ENCODE results near the gene MASP1.

Gene MASP1

DNA sequence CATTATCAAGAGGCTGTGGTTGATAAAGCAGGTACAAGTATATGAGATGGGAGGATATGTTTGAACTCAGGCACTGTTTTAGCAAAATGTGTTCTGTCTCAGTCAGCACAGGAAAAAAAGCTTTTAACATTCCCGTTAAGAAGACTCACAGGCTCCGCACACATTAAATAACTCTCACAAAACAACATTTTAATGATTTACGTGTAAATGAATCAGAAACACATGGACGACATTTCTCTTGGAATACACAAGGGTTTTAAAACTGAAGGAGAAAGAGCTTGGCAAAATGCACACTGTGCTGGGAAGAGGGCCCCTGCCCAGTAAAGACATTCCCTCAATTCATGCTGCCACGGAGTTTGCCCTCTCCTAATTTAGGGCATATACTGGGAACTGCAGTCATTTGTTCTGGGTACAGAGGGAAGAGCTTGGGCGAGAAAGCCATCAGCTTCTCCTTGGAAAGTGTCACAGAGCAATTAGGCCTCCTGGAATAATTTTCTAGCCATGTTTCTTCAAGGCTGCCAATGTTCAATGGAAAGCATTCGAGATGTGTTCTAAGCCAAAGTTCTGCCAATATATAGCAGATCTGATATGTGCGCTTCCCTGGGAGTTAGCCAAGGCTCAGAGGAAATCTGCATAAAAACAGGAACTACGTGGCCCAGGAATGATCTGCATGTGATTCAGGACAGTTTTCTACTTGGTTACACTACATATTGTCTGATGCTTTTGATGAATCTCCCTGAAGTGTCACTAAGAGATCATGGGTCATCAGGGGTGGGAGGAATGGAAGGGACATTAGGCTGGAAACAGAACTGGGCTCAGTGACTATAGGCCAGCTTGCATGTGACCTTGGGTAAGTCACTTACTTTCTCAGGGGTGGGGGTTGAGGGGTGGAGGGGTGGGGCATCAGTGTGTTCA is 2.2 kb upstream of the MASP1 start:
- no peak for DNase-seq (ENCODE audit: low read depth in 2 of 2)

DNA sequence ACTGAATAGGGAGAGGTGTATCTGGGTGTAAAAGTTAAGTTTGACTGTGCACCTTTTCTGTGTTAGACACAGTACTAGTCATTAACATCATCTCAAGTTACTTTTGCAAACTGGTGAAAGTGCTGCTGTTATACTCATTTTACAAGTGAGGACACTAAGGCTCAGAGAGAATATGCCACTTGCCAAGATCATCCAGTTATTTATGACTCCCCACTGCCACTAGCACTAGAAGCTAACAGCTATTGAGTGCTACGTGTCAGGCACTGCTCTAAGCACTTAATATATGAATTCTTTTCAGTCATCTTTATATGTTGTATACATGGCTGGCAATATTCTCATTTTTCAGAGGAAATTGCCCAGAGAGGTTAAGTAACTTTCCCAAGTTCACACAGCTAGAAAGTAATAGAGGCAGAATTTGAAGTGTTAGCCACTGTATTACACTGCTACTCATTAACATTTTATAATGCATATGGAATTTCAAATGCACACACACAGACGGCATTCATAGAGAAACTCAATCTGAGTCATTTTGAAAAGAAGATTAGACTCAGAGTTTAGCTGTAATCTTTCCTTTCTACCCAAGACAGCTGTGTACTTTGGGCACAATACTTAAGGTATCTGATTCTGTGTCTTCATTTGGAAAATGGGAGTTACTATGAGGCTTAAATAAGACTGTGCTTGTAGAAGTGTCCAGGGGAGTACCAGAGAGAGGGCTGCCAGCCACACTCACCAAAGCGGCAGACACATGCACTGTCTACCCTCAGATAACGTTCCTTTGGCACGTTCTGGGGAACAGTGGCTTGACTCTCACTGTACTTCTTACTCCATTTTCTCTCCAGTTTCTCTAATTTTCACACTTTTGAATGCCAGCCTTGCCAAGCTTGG is 1.3 kb upstream of the MASP1 start:
- no peak for DNase-seq (ENCODE audit: low read depth in 2 of 2)

GRCh38 chr3:187292181-187292580 is 644 bp upstream of the MASP1 start:
- no peak for DNase-seq (ENCODE audit: low read depth in 2 of 2)

DNA sequence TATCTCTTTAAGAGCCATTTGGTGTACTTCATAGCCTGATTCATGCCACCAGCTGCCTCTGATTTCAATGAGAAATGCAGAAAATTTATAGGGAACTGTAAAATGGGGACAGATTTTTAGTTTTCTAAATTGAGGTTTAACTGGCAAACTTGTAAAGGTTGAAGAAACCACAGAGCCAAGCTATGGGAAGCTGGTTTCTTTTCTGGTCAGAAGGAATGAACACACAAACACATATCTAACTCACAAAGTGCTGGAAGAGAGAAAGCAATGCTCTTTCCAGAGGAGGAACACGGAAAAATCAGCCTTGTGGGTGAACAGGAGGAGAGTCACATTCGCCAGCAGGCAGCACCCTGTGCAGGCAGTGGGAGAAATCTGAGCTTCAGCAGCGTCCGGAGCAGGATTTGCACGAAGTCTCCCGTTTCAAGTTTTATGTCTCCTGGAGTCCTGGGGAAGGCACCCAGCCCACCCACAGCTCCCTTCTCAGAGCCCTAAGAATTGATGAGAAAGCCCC is 481 bp downstream of the MASP1 start:
- DNase-seq (ENCODE audit: low read depth in 2 of 2), result no peak

GRCh38 chr3:187290503-187290902 is 1.0 kb downstream of the MASP1 start:
- DNase-seq (ENCODE audit: low read depth in 2 of 2), result no peak

DNA sequence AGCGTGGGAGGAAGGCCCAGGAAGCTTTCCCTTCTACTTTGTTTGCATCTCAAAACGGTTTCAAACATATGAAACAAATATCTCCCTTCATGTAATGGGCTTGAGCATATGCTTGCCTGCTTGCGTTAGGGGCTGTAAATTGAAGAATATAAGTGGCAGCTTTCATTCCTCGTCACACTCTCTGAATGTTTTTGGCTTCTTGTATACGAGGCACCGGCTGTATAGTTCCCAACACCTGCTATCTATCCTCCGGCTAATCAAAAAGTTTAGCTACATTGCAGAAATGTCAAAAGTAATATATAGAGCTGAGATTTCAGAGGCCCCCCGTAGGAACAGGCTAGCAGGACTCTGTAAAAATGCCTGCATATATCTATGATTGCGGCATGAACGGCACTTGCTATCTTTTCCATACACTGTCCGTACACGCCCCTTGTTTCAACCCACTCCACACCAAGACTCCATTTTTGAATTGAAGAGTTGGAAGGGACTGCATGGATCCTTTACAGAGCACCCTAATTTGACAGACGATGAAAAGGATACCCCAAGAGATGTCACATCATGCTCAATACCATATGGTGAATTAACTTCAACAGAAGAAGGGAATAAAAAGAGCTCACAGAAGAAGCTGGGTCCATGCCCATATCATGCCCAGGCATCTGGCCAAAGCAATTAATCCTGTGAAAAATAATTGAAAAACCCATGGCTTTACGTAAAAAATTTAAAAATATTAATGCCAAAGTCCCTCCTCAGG is 2.5 kb downstream of the MASP1 start:
- DNase-seq (ENCODE audit: low read depth in 2 of 2), result no peak

- no peak for DNase-seq (ENCODE audit: low read depth in 2 of 2)
These were observed 3.2 kb downstream of the MASP1 start for GRCh38 chr3:187288131-187288854.

- no peak for DNase-seq (ENCODE audit: low read depth in 2 of 2)
These were observed 4.3 kb downstream of the MASP1 start for GRCh38 chr3:187287256-187287655.

GRCh38 chr3:187286467-187287059 is 5.0 kb downstream of the MASP1 start:
- DNase-seq (ENCODE audit: low read depth in 2 of 2), result no peak

DNA sequence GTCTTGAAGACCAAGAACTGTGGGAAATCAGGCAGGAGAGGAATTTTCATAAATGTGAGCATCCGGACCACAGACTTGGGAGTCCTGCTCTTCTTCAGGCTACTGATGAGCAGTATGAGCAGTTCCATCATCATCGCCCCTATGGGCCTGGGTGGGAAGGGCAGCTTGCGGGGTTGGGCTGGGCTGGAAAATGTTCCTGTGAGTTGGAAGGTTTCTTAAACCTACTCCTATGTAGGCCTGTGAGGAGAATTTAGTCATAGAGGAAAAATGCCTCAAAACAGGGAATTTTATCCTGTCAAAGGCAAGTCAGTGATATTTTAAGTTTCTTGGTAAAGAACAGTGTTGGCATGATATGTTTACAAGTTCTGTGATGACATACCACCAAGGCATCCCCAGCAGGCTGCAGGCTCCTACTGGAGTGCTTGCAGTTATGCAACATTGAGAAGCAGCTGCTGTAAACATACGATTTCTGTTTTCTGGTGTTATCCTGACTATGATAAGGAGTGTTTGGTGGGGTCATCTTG is 10.3 kb downstream of the MASP1 start:
- DNase-seq (ENCODE audit: low read depth in 2 of 2), result no peak

DNA sequence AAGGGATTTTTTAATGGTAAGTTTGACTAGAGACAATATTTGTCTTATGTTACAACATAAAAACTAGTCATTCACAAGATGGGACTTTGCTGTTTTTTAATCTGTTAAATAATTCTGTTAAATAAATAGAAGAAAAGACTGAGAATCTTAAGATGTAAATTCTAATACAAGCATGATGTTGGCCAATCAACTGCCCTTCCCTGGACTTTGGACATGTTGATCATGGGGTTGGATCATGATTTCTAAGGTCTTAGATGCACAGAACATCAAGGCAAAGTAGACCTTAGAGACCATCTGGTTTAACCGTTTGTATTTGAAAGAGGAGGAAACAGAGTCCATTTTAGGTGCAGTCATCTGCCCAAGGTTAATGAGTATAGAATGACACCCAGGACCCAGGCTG is 10.9 kb downstream of the MASP1 start:
- no peak for DNase-seq (ENCODE audit: low read depth in 2 of 2)

- DNase-seq (ENCODE audit: low read depth in 2 of 2), result no peak
These were observed 14.4 kb downstream of the MASP1 start for GRCh38 chr3:187277129-187277462.

DNA sequence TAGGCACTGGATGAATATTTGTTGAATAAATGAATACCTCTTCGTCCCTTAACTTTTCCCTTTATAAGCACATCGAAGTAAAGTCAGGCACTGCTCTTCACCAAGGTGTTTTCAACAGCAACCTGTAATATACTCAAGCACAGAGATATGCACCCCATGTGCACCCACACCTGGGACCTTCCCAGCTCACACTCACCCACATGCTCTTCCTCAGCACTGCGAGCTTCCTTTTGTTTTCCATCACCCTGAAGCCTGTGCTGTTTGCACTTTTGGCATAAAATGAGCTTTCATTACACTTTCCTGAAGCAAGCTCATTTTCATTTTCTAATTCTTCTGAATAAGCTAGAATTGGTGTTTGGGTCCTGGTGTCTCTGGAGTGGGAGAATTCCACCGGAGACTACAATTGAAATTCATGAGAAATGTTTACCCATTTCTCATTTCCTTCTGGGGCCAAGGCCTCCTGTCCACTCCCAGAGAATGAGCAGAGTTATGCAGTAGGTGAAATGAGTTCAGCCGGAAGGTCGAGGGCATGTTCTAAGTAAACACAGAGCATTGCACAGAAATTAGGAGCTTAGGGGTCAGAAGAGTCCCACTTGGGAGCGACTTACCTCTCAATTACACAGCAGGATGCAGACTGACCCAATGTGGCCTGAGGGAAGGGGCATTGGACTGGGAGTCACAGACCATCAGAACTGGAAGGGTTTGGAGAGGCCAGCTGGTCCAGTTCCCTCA is 15.0 kb downstream of the MASP1 start:
- no peak for DNase-seq (ENCODE audit: low read depth in 2 of 2)

DNA sequence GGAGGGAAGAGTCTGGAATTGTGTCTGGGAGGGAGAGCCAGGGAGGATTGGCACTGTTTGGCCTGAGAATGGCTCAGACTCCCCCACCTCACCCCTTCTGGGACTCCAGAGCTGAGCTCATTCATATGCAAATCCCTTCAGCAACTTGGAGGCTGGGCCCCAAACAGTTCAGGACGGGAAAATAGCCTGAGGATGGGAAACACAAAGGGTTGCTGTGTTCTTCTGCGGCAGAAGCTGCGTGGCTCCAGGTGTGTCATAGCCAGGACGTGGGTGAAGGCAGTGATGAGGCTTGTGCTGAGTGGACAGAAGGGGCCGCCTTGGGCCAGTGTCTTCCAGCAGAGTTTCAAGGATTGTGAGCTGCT is 16.6 kb downstream of the MASP1 start:
- no peak for DNase-seq (ENCODE audit: low read depth in 2 of 2)

- no peak for DNase-seq (ENCODE audit: low read depth in 2 of 2)
These were observed 17.1 kb downstream of the MASP1 start for GRCh38 chr3:187274315-187274976.

DNA sequence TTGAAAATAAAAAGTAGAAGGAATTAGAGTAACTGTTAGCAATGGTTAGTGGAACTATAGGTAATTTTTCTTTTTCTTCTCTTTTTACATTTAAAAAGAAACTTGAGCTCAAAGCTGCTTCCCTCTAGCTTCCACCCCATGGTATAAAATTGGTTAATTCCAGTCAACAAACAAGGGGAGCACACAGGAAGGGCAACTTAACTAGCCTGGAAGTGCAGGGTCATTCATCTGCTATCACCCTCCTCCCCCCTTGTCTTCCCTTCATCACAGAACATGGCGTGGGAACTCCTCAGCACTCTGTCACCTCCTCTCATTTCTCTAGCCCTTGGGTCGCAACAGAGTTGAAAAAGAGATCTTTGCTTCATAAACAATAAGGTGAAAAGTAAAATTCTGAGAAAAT is 20.0 kb downstream of the MASP1 start:
- DNase-seq (ENCODE audit: low read depth in 2 of 2), result no peak

- DNase-seq (ENCODE audit: low read depth in 2 of 2), result no peak
These were observed 22.1 kb downstream of the MASP1 start for GRCh38 chr3:187269486-187269885.

DNA sequence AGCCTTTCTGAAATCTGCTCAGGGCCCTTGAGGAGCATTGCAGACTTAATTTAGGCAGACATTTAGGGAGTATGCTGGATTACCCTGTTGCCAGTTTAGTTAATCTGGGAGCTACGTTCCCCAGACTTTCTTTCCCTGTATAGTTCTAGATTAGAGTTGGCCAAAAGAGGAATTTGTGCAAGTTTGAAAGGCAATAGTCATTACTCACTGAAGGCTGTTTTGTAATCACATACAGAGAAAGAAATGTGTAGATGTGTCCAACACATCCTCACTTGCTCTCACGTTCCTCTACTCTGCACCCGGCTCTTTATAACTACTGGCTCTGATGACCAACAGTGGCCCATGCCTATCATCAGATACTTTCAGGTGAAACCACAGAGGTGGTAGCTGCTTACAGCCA is 24.2 kb downstream of the MASP1 start:
- no peak for DNase-seq (ENCODE audit: low read depth in 2 of 2)

DNA sequence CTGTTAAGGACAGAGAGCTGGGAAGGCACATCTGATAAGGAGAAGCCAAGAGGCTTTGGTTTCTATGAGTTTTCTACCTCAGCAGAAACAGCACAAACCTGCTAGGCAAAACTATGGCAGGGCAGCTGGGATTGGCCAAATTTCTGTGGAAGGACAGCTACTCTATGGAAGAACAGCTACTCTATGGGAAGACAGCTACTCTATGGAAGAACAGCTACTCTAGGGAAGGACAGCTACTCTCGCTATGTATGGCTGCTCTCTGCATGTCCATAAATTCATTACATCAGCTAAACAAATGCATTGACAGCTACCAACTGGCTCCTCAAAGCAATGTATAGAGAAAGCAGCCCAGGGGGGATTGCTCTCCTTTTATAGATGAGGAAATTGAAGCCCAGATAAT is 24.8 kb downstream of the MASP1 start:
- DNase-seq (ENCODE audit: low read depth in 2 of 2), result no peak

Measured in stimulated activated CD8-positive, alpha-beta memory T cell treated with anti-CD3 and anti-CD28 coated beads, Interleukin-7, amount 100 ng/mL, for 1 hour (primary cell).